DMS53 (cell line): ENCODE data around the gene TENM4.

Source experiments
- DNase-seq: peaks from one replicate; lab custom pipeline; 2025; lab: John Stamatoyannopoulos, UW

TENM4 gene

GRCh38 chr11:78786086-78786485 is 654.7 kb downstream of the TENM4 start:
- peak; percentile 44 for DNase-seq

GRCh38 chr11:78784321-78785061 is 656.3 kb downstream of the TENM4 start:
- peak; percentile 49 for DNase-seq

GRCh38 chr11:78783846-78784245 is 657.0 kb downstream of the TENM4 start:
- peak; percentile 78 for DNase-seq

- DNase-seq, result no peak
Observed at GRCh38 chr11:78783301-78783700, 657.5 kb downstream of the TENM4 start.

- DNase-seq, result no peak
Observed at GRCh38 chr11:78782725-78783124, 658.1 kb downstream of the TENM4 start.

GRCh38 chr11:78780889-78781288 is 659.9 kb downstream of the TENM4 start:
- DNase-seq, result no peak

GRCh38 chr11:78773492-78773891 is 667.3 kb downstream of the TENM4 start:
- DNase-seq, result no peak

- no peak for DNase-seq
Observed at GRCh38 chr11:78773077-78773476, 667.8 kb downstream of the TENM4 start.

- no peak for DNase-seq
Observed at GRCh38 chr11:78772186-78772585, 668.6 kb downstream of the TENM4 start.

GRCh38 chr11:78770931-78771330 is 669.9 kb downstream of the TENM4 start:
- no peak for DNase-seq

GRCh38 chr11:78768971-78769370 is 671.9 kb downstream of the TENM4 start:
- DNase-seq, result no peak

- no peak for DNase-seq
Observed at GRCh38 chr11:78768345-78768744, 672.5 kb downstream of the TENM4 start.

- DNase-seq, result no peak
Observed at GRCh38 chr11:78767027-78767932, 673.5 kb downstream of the TENM4 start.

GRCh38 chr11:78764946-78765345 is 675.9 kb downstream of the TENM4 start:
- no peak for DNase-seq

- peak; percentile 30 for DNase-seq
Observed at GRCh38 chr11:78763664-78764063, 677.2 kb downstream of the TENM4 start.

- DNase-seq, result no peak
Observed at GRCh38 chr11:78762105-78762504, 678.7 kb downstream of the TENM4 start.

GRCh38 chr11:78759071-78759470 is 681.8 kb downstream of the TENM4 start:
- peak; percentile 55 for DNase-seq

- DNase-seq, result peak; percentile 69
Observed at GRCh38 chr11:78753297-78753696, 687.5 kb downstream of the TENM4 start.

GRCh38 chr11:78752494-78752893 is 688.3 kb downstream of the TENM4 start:
- no peak for DNase-seq

GRCh38 chr11:78748918-78749690 is 691.7 kb downstream of the TENM4 start:
- peak; percentile 82 for DNase-seq

GRCh38 chr11:78744949-78745348 is 695.9 kb downstream of the TENM4 start:
- no peak for DNase-seq

- DNase-seq, result no peak
Observed at GRCh38 chr11:78744202-78744601, 696.6 kb downstream of the TENM4 start.
